GM19193 (cell line): ENCODE results near the gene SLC2A4RG.

Source experiments
- POLR2A ChIP-seq: IDR thresholded peaks from 4 replicates; pipeline ENCODE4 v1.6.1; 2011; ENCODE audit not compliant: insufficient read depth, insufficient read length; ENCODE audit errors: extremely low read depth

SLC2A4RG gene

DNA sequence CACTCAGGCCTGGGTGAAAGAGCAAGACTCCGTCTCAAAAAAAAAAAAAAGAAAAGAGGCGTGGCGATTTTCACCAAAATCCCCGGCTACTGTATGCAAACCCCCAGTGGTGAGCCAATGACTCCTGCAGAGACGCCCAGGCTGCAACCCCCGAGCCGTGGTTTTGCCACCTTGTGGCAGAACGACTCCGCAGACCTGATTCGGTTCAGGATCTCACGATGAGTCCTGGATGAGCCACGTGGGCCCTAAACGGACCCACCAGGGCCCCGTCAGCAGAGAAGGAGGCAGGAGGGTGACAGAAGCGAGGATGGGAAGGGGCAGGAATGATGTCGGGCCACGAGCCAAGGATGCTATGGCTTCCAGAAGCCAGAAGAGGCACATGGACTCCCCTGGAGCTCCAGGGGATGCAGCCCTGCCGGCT, 42.5 kb downstream of the SLC2A4RG start:
- TF ChIP-seq POLR2A = no peak

DNA sequence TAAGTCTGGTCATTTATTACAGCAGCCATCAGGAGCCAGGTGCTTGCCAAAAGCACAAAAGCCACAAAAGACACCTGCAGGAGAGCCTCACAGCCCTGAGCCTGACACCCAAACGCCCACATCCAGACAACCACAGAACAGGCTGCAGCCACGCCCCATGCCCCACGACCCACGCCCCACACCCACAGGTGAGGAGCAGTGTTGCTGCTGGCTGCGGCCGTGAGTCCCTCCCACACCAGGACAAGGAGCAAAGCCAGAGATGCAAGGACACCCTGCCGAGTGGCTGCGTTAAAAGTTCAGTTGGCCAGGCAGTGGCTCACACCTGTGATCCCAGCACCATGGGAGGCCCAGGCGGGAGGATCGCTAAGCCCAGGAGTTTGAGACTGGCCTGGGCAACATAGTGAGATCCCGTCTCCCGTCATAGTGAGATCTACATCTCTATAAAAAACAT, 43.0 kb downstream of the SLC2A4RG start:
- no peak for TF ChIP-seq POLR2A

DNA sequence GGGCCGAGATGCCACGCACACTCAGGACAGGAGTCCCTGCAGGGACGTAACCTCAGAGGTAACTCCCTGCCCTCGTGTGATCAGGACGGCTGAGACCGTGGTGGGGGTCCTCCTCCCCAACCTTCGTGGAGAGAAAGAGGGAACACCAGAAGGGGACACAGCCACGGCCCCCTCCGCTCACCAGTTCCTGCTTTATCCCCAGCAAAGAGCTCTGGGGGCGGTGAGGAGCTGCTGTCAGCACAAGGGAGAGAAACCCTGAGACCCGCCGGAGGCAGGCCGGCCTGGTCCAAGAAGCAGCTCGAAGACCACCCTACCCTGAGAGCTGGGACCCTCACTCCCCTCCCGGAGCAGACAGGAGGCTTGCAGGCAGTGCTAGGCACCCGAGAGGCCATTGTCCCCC, 44.4 kb downstream of the SLC2A4RG start:
- no peak for TF ChIP-seq POLR2A

DNA sequence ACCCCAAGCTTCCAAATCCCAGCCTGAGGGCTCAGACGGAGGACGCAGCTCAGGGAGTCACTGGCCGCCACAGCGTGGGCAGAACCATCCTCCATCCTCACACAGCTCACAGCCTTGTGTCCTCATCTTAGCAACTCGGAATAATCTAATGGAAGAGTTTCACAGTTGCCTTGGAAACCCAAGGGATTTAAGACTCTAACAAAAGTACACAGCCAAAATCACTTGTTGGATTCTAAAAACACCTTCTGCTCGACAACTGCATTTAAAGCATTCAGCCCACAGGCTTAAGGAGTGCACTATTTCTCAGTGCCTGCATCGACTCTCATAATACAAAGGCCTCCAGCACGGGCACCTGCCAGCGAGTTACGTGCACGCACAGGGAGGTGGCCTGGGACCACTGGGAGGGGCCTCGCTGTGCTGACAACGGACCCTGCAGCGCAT, 46.1 kb downstream of the SLC2A4RG start:
- no peak for TF ChIP-seq POLR2A

DNA sequence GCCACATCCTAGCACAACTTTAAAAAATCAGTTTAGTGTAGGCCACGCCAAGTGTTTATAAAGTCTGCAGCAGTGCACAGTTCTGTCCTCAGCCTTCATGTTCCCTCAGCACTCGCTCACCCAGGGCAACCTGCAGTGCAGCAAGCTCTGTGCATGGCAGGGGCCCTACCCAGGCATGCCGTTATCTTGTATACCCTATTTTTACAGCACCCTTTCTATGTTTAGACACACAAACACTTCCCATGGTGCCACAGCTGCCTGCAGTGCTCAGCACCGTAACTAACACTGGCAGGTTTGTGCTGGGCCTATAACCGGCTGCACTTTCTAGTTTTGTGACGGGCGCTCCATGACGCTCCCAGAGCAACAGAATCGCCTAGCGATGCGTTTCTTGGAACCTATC, 47.7 kb downstream of the SLC2A4RG start:
- no peak for TF ChIP-seq POLR2A

DNA sequence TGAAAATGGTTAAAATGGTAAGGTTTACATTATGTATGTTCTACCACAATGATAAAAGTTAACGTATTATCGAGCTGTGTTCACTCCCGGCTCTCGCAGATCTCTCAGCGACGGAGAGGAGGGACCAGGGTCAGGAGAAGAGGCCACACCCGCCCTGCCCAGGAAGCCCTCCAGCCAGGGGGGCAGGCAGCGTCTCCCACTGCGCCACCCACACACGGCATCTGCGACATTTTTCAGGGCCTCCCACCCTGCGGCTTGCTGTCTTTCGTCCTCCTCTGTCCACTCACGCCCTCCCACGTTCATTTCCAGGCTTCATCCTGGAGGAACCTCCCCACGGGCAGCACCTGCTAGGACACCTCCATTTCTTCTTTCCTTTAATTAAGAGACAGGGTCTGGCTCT, 48.2 kb downstream of the SLC2A4RG start:
- TF ChIP-seq POLR2A = no peak

DNA sequence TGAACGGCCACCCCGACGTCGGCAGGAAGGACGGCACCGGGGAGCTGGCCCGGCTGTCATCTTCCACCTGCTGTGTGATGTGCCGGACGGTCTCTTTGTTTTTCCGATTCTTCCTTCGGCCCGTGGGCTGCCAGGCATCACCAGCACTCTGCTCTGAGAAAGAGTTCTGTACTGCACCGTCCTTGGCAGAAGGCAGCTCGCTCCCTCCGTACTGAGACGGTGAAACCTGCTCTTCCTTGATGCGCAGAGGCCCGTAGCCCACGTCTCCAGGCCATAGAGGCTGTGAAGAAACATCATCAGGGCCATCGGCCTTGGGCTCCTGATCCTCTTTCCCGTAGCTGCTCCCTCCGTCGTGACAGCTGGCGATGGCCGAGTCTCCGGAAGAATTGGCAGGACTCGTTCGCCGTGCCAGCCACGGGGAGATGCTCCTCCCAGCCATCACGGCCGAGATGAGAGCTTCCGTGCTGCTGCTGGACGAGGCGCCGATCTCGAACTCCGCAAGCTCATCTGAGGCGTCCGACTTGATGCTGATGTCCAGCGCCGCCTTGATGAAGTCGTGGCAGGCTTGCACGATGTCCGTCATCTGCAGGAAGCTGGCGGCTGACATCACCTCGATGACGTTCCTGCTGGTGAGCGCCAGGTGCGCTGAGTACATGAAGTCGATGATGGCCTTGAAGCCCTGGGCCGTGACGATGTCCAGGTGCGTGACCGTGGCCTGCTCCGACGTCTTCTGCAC, 50.4 kb downstream of the SLC2A4RG start:
- TF ChIP-seq POLR2A = no peak

DNA sequence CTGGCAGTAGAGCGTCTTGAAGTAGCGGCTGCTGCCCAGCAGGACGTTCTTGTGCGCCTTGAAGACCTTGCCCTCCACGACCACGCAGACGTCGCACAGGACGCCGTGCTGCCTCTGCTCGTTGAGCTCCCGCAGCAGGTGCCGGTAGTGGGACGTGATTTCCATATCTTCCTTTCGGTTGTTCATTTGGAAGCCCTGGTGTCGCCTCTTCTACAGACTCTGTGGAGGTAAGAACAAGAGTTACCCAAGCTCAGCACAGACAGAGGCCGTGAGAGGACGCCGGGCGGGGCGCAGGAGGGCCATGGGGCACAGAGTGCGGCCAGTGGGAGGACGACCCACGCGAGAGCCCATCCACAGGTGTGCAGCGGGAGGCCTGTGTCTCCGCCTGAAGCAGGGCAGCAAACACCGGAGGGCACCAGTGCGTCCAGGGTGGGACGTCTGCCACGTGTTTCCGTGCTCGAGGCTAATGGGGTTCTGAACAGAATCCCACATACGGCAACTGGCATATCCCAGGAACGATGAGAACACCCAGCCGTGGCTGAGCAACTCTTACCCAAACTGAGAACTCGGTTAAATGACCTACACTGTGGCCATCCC, 51.1 kb downstream of the SLC2A4RG start:
- no peak for TF ChIP-seq POLR2A

DNA sequence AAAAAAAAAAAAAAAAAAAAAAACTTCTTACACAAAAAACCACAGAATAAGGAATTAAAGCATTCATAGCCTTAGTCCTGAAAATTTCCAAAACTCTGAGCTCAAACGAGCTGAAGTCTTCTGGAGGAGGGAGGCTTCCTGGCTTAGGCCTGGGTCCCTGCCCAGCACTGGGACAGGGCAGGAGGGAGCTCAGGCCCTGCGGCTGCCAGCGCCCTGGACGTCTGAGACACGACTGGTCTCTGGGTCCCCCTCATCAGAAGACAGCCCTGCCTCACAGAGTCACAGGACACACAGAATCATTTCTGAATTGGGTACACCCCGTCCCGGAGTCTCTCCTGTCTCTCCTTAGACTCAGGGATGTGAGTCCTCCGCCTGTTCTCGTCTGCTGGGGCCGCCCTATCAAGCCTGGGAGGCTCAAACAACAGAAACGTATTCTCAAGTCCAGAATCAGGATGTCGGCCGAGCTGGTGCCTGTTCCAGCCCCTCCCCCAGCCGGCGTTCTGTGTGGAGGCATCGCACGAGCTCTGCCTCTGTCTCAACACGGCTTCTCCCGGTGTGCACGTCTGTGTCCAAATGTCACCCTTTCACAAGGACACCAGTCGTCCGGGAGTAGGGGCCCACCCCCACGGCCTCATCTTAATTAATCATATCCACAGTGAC, 52.1 kb downstream of the SLC2A4RG start:
- TF ChIP-seq POLR2A = no peak

DNA sequence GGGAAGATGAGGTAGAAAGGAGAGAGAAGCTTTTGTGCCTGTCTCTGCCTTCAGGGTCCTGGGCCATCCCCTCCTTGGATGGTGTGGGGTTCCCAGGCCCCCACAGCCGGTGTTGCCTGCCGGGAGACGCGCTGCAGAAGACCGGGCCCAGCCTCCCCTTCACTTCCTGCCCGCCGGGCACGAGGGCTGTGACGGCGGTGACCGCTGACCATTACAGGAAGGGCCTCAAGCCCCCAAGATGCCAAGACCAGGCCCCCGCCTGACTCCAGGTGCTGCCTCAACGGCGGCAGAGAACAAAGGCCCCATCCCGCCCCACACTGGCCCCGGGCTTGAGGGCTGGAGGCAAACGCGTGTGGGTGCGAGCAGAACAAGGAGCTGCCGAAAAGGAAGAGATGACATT, 53.3 kb downstream of the SLC2A4RG start:
- no peak for TF ChIP-seq POLR2A
